ENCODE results near the gene LONP1.

GRCh38 chr19:5727453-5728050, 7.6 kb upstream of the LONP1 start:
- TF ChIP-seq NFRKB (IDR thresholded peaks at IDR 0.05) (no peak), SP1 (IDR thresholded peaks at IDR 0.05) (no peak), FOXM1 (IDR thresholded peaks at IDR 0.05; ENCODE audit: borderline replicate concordance) (no peak), FOXK2 (IDR thresholded peaks at IDR 0.05) (no peak), BHLHE40 (IDR thresholded peaks at IDR 0.05; ENCODE audit: borderline replicate concordance) (no peak), ELF4 (IDR thresholded peaks at IDR 0.05) (no peak), ZNF384 (IDR thresholded peaks at IDR 0.05) (no peak), FOXA1 (IDR thresholded peaks at IDR 0.05) (no peak), SUZ12 (IDR thresholded peaks at IDR 0.05) (no peak), TARDBP (IDR thresholded peaks at IDR 0.05) (no peak), LEF1 (IDR thresholded peaks at IDR 0.05; ENCODE audit: borderline replicate concordance) (no peak), ARNT (IDR thresholded peaks at IDR 0.05) (no peak), HDGF (IDR thresholded peaks at IDR 0.05; ENCODE audit: borderline replicate concordance) (no peak)
